Measurements from ENCODE around the gene CACNA1C.

Gene CACNA1C

DNA sequence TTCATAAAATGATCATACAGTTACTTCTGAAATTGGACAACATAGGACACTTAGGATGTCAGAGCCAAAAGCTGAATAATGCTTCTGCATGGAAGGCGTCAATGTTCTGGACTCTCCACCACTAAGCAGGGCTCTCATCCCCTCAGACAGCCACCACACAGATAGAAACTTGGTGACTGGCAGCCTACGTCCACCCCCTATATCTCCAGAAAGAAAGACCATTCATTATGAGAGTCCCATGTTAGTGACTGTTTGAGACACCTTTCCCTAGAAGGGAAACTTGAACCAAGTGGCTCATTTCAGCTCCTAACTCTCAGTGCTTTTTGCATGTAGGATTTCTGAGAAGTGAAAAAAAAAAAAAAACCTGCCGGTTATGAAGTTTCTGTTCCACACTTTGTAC, 491.0 kb downstream of the CACNA1C start:
- DNase-seq = no peak

DNA sequence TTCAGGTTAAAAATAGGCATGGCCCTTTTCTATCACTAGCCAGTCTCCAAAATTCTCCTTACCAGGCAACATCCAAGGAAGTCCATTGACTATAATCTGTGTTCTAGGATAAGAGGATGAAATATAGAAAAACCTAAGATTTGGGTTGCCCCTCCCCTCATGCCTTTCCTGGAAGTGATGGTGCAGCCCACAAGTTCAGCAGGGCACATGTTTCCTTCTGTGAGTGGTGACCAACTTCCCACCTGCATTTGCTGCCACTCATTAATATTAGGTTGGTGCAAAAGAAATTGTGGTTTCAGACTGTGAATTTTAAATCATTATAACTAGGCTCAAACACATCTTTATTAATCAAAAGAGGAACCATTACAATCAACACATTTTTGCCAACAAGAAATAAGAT, 491.4 kb downstream of the CACNA1C start:
- DNase-seq = no peak

DNA sequence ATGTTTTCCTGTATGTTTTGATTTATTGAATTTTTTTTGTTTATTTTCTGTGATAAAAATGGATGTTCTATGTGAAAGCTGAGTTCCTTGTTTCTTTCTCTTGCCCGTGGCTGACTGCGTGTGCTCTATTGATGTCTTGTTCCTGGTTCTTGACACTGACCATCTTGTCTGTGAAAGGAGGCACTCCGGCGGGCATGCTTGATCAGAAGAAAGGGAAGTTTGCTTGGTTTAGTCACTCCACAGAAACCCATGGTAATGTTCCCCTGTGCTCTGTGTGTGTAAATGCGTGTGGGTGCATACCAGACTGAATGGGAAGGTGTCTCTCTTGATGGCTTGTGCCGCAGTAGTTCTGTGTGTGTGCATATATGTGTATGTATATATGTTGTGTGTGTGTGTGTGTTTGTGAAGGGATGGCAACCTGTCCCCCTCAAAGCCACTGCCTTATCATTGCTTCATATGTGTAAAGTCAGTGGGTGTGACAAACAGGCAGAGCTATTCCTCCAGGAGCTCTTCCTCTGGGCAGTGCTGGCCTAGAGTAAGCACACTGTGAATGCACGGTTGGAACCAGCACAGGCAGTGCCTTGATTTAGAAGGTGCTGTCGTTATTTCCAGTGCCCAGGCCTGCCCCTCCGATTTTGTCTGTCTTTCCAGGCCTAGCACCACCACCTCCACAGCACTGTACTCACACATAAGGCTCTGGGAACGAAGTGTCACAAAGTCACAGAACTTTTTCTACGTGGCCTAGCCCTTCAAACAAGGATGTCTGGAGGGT, 494.7 kb downstream of the CACNA1C start:
- DNase-seq = no peak

DNA sequence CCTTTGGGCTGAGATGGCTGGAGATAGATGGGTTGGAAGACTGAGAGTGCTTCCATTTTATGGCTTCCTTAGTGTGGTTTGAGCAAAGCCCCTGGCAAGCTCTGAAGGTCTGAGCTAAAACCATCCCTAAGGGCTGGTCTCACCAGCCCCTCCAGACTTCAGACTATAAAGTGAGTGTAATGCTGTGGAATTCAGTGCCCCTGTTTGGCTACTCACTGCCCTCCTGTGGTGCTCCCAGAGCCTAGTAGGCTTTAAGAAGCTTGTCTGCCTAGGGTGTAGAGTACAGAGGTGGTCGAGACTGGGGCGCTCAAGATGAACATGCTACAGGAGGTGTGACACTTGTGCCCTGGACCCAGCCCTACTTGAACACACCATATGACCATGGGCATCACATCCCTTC, 495.3 kb downstream of the CACNA1C start:
- DNase-seq = no peak

DNA sequence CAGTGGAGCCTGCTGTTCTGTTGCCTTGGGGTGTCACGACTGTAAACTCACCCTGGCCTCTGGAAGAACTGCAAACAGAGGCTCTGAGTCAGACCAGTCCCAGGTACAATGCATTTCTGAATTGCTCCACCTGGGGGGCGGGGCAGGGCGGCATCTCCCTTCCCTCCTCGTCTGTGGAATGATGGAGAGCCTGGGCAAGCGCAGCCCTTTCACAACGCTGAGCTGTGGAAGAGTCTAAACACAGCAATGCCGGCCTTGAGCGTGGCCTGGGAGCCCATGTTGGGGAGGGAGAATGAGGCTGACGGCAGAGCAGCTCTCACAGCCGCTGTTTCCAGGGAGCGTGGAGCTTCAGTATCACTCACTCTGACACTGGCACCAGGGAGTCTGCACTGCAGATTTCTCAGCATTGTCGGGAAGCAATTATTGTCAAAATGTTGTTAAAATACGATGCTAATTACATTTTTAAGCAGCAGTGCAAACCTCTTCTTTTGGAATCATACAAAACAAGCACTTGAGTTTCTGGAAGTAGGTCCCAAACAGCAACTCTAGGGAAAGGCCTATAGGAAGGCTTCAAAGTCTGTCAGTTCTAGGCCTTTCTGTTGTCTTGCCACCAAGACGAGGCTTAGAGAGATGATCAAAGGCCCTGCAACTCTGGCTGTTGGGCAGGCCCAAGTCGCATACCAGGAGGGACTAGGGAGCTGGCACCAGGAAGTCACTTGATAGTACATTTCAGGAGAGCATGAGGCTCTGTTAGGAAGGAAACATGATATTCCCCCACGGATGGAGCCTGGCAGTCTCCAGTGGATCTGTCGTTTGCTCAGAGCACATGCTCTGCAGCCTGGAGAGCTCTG, 498.0 kb downstream of the CACNA1C start:
- no peak for DNase-seq

DNA sequence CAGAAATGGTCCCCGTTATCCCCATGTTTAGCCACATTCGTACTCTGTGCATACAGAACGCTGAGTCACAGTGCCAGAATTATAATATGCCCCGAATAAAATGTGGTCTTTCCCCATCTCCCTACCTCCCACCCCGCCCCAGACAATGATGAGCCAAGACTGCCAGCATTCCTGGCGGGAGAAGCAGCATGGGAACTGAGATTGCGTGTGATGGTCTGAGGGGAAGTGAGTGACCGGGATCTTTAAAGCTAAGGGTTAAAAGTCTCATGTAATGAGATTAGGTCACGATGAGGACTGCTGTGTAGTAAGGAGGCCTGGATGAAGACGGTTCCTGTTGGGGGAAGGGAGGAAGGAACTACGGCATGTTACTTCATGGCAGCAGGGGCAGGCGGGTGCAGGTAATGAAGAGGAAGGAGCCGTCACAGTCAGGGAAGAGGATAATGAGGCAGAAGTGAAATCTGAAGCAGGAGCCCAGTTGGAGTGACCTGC, 498.7 kb downstream of the CACNA1C start:
- no peak for DNase-seq

DNA sequence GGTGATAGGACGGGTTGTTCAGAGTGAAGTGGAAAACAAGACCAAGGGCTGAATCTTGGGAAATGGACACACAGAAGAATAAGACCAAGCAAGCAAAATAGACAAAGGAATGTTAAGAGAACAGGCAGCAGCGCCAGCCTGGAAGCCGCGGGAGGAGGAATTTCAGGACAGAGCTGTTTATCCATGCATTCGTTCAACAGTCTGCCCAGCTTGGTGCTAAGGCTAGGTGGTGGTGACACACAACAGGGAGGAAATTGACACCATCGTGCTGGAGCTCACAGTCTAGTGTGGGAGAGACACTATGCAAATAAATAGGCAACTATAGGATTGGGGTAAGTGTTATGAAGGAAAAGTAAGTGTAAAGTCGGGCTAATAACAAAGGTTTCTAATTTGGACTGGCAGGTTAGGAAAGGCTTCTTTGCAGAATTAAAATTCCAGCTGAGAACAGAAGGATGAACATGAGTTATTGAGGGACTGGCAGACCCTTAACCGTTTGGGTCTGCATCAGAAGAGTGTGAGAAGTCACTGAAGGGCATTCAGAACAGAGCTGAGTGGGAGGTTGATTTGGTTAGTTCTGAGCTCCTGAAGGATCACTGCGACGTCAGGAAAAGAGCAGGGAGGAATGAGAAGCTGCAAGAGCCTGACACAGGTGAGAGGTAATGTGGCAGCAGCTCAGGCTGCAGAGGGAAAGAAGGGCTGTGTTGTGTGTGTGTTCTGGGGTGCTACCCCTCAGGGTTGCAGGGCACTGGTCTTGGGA, 499.4 kb downstream of the CACNA1C start:
- no peak for DNase-seq

DNA sequence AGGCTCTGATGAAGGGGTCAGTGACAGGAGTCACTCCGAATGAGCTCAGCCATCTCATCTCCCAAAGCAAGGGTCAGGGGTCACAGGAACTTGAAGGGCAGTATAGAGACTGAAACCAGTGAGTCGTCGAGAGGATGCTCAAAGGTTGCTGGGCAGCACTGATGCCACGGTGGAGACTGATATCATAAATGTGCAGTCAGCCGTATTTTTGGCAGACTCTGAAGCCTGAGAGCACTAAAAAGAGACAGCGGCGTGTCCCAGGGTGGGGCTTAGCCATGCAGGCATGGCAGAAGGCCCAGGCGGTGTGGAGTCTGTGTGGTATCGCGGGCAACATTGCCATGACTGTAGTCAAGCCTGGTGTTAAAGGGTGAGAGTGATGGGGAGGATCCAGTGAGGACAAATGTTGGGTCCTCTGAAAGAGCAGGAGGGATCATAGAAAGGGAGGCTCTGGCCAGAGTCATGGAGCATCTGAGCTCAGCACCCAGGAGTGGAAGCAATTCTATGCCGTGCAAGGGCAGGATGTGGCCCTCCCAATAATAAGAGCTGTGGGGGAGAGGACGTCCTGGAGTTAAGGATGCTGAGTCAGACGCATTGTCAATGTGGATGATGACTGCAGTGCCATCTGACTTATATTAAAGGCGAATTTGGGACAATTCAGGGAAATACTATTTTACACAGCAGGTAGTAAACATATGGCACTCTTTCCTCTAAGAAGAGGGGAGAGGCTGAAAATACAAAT, 500.8 kb downstream of the CACNA1C start:
- DNase-seq = no peak

DNA sequence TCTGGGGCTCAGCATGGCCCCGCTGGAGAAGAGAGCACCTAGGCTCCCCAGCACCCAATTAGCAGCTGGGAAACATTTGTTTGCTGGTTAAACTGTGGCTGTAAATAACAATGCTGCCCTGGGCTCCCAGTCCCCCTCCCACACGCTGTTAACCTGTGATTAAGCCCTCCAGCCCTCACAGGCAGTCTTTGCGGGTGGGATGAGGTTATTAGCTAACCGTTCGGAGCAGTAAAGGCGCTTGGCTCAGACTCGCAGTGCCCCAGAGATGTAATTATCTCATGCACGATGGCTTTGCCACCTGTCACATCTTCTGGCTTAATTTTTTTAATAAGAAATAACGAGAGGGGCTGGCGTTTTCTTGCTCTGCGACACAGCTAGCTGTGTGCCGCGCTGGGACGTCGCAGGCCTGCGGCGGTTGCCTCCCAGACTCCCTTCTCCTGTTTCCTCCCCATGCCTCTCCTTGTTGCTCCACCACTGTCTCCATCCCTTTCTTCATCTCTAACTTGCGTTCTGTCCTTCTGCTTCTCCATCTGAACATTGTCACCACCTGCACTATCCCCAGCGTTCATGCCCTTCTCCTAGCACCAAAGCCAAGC, 502.8 kb downstream of the CACNA1C start:
- DNase-seq = no peak

DNA sequence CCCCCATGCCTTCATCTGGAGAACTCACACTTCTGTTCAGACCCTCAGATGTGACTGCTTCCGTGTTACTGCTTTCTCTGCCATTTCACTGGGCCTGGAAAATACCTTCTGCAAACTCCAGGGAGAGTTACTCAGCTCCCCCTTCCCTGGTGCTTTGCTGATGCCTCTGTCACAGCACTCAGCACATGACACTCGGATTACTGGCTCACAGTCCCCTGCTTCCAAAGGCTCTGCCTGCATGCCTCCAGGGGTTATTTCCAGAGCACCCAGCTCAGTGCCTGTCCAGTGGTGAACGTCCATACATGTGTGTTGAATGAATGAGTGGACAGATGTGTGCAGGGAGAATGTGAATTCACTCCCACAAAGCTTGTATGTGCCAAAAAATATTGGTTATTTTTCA, 504.8 kb downstream of the CACNA1C start:
- no peak for DNase-seq

DNA sequence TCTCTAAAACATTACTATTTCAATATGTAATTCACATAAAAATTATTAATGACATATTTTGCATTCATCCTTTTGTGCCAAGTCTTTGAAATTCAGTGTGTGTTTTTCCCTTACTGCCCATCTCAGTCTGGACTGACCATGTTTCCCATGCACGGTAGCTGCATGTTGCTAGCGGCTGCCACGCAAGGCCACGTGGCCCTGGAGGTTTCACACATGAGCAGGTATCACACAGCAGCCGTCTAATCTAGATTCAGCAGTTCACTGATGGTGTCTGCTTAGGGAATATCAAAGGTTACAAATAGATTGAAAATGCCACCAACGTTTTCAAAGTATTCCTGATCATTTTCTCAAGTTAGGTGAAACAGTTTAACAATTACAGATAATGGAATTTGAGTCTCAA, 507.1 kb downstream of the CACNA1C start:
- no peak for DNase-seq

DNA sequence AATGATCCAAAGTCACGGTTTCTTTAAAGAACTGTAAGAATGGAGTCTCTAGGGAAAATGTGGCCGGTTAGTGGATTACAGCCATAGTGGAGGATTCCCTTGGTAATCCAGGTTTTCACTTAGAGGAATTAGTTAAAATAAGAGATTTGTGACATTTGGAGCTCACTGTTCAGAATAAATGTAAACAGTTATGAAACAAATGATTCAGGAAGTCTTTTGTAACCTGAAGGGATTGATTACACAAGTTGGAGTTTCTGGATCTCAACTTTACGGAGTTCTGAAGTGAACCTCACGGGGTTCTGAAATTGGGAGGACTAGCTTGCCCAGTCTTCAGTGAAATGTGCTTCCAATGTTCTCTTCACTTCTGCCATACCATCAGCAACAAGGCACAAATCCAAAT, 507.6 kb downstream of the CACNA1C start:
- no peak for DNase-seq

DNA sequence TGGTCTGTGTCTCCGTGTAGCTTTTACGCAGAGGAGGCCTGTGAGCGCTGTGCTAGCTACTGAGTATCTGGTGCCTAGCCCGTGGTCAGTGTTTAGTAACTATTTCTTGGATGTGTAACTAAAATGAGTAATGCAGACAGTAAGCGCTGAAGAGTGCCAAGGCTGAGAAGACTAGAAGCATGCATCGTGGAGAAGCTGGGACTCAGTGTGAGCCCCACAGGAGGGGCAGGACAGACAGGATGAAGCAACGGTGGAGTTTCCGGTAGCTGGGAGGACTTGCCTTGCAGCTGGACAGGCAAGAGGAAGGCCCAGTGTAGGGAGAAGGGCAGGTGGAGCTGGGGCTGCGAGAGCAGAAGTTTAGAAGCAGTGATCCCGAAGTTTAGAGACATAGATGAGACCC, 508.6 kb downstream of the CACNA1C start:
- no peak for DNase-seq

DNA sequence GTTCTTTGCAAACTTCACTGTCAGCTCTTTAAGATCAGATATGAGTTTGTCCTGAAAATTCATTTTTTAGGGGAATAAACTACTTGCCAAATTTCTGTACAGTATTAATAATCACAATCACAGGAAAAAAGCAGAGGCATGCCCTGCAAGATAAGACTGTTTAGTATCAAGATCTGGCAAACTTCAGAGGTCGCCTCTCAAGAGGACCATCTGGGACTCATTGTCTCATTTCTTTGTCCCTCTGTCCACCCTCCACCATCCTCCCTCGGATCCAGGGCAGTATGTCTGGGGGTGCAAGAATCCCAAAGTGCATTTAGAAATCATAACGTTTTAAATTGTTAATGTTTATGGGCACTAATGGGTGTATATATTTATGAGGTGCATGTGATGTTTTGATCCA, 509.6 kb downstream of the CACNA1C start:
- DNase-seq = no peak

DNA sequence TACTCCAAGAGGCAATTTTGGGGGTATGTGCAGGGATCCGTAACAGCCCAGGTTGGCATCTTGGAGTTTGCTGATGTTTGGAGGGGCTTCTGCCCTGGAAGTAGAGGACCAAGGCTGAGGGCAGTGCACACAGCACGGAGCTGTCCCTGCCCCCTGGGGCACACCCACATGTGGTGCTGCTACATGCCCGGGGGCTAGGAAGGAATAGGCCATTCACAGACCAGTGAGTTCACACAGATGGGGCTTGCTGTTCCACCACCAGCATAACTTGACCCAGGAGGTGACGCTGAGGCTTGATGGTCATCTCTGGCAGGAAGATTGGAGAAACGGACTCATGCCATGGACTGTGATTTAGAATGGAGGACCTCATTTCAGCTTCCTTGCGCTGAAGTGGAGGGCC, 510.9 kb downstream of the CACNA1C start:
- DNase-seq = no peak

DNA sequence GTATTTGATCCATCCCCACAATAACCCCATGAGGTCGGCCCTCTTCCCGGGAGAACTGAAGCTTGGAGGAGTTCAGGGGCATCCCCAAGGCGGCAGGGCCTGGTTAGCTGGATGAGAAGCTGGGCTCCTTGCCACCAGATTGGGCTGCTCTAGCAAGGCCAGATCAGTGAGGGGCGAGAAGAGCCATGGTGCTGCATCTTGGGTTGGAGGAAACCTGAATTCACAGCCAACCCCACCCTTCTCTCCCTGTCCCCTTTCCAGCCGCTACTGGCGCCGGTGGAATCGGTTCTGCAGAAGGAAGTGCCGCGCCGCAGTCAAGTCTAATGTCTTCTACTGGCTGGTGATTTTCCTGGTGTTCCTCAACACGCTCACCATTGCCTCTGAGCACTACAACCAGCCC, 513.4 kb downstream of the CACNA1C start:
- no peak for DNase-seq

DNA sequence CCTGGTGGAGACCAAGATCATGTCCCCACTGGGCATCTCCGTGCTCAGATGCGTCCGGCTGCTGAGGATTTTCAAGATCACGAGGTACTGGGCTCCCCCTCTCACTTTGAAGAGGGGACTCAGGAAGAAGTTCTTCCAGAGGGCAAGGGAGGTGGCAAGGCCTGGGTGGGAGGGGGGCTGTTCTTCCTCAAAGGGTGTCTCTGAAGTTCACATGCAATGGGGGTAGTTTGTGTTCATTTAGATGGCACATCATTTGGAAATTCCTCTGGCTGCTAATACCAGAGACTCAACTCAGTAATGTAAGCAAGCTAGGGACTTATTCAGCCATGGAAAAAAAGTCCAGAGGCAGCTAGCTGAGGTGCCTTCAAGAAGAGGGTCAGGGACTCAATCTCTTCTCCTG, 514.9 kb downstream of the CACNA1C start:
- DNase-seq = no peak

DNA sequence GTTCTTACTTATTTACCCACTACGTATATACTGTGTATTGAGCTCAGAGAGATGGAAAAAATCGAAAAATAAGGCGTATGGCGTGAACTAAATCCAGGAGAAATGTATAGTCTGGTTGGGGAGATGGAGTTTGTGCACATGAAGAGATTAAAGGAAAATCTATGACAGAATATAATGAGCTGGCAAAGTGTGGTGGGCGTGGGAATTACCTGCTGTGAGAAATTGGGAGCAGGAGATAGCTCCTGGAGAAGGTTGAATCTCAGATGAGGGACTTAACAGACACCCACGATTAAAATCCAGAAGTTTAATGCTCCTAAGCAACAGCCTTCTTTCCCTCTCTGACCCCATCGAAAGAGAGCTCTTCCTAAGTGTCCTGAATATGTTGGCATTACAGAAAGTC, 517.8 kb downstream of the CACNA1C start:
- DNase-seq = no peak

DNA sequence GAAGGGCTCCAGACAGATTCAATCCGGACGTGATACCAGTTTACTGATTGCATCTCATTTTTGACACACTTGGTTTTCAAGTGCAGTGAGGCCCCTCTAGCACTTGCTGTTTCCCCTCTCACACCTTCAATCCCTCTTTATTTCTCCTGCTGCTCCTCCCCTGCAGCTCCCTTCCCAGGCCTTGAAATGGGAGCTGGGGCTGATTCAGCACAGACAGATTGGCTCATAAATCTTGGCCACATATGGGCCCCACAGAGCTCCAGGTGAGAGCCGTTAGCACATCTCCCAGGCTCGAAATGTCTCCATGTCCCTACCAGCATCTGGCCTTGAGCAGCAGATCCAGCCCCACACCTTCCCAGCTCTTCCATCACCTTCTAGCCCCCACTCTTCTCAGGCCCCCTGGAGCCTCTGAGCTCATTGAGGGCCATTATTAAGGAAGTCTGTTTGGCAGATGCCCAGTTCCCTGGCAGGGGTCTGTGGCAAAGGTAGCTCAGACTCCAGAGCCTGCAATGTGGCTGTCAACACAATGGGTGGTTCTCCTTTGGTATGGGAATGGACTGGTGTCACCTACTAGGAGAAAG, 521.7 kb downstream of the CACNA1C start:
- no peak for DNase-seq

DNA sequence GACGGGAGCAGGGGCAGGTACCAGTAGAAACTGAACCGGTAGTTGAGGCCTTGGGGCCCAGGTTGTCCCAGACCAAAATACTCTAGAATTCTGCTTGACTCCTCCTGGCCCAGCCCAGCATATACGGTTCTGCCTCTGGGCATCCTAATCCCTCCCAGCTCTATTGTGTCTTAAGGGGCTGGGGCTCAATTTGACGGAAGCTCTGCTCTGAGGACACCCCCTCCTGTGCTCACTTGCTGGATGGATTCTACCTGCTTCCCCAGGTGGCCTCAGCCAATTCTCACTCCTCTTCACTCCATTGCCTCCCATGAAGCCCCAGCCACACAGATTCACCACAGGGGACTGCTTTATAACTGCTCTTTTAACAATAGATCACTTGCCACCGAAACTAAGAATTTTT, 522.5 kb downstream of the CACNA1C start:
- DNase-seq = no peak

DNA sequence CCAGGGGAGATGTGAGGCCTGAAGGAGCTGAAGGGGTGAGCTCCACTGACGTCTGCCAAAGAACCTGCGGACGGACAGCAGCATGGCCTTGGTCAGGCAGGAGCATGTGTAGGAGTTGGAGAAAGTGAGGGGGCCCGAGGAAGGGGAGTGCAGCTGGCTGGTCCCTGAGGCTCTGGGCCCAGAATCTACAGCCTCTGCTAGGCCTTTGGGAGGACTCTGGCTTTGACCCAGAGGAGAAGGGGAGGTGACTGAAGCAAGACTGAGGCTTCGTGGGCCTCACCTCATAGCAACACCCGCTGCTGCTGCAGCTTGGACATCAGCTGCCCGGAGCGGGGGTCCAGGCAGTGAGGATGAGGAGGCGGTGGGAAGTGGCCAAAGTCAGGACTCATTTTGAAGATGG, 525.4 kb downstream of the CACNA1C start:
- DNase-seq = no peak

DNA sequence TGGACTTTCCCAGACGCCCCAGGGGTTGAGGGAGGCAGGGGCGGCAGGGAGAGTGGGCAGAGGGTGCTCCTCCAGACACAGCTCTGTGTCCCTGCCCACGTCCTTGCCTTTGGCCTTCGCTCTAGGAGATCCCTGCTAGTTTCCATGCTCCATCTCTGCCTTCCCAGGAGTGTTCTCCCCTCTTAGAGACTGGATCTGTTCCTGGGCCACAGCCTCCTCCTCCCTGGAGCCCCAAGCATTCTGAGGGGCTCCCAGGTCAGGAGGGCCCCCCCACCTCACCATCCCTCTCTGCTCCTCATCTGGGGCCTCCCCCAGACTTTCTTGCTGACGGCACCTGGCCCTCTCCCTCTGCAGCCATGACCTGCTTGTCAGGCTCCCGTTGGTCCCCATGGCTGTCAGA, 526.0 kb downstream of the CACNA1C start:
- no peak for DNase-seq

All from cortex of kidney (tissue), 1 donor.